GM12892 (cell line): ENCODE results near the gene MYOC.
"Not testable (repeated sequence)": the region's sequence is repeated elsewhere in the genome, so short reads cannot be mapped to it uniquely, and the experiment has no call there.

Experiments used
- POLR2A ChIP-seq: IDR thresholded peaks from 2 replicates; pipeline ENCODE4 v1.6.1; 2011; ENCODE audit warnings: low read depth, low read length, control low read depth
- POLR2AphosphoS5 ChIP-seq: IDR thresholded peaks from 2 replicates; pipeline ENCODE4 v1.6.1; 2011; ENCODE audit warnings: low read depth, low read length, control low read depth

DNA sequence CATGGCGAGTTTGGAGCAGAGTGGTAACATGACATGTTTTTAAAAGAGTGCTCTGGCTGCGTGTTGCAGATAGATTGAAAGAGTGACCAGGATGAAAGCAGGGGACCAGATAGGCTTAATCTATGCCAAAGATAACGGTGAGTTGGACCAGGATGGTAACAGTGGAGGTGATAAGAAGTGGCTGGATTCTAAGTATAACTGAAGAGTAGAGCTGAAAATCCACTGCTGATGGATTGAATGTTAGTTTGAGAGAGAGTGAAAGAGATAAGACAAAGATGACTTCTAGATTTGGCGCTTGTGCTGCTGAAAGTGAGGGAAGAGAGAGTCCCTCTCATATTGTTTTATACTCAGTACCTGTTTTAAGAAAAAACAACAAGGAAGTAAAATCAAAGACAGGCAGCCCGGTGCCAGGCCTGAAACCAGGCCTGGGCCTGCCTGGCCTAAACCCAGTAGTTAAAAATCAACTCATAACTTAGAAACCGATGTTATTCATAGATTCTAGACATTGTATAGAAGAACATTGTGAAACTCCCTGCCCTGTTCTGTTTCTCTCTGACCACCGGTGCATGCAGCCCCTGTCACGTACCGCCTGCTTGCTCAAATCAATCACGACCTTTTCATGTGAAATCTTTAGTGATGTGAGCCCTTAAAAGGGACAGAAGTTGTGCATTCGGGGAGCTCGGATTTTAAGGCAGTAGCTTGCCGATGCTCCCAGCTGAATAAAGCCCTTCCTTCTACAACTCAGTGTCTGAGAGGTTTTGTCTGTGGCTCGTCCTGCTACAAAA lies 37.2 kb downstream of the MYOC start:
- TF ChIP-seq POLR2A, POLR2AphosphoS5: not testable (repeated sequence)
